ENCODE measurements around the gene PLXNA3. TPM values are rescaled to one million over a fixed set of nuclear protein-coding genes. Genes with fewer than 3 reads are reported as not detected.
"Not testable (repeated sequence)": the region's sequence is repeated elsewhere in the genome, so short reads cannot be mapped to it uniquely, and the experiment has no call there.

PLXNA3 gene
- total RNA-seq, 1 experiment from 2014 or later = 1.9 TPM

DNA sequence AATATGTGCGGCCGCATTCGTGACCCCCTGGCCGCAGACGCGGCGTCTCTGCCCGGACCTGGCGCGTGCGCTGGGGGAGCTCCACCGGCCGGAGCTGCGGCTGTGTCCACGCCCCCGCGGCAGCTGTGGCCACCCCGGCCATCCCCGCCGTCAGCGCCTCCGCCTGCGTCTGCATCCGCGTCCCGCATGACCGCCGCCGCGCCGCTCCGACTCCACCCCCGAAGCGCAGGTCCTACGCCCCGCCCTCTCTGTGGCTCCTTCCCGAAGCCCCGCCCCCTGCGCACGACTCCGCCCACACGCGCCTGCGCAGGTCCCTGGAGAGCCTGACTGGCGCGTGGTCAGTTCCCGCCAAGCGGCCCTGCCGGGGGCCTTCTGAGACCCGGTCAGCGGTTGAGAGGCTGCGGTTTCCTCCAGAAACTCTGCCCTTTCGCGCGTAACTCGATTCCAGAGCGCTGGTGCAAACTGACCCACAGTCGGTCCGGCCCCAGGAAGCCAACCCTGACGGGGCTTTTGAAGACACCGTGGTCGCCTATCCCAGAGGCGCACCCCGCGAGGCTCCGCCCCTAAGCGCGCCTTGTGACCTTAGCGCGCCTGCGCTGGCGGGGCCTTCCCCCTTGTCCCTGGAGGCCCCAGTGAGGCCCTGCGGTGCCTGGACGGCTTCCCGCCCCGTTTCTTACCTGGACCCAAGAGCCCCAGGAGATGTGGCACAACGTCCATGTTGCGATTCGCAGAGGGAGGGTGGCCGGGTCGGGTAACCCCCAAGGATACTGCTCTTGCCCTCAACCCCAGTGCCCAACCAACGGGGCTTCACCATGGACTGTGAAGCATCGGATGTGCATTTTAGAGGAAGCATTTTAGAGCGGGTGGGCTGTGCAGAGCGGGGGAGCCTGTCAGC, 20.9 kb downstream of the PLXNA3 start, which contains the start of gene LAGE3:
Gene LAGE3, minus strand, starts transcription at position 554 of the 895 bp plus-strand sequence. Its CDS starts 366 bp downstream, at position 188.
- DNase-seq (ENCODE audit: low spot score) = peak; percentile 82

DNA sequence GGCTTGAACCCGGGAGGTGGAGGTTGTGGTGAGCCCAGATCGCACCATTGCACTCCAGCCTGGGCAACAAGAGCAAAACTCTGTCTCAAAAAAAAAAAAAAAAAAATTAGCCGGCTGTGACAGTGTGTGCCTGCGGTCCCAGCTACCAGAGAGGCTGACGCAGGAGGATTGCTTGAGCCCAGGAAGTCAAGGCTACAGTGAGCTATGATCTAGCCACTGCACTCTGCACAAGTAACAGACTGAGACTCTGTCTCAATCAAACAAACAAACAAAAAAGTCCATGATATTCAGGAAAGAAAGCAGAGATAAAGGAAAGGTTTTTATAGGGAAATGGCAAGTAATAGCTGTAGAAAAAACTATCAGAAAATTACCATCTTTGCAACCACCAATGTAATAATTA, 23.1 kb downstream of the PLXNA3 start:
- no peak for DNase-seq (ENCODE audit: low spot score)

DNA sequence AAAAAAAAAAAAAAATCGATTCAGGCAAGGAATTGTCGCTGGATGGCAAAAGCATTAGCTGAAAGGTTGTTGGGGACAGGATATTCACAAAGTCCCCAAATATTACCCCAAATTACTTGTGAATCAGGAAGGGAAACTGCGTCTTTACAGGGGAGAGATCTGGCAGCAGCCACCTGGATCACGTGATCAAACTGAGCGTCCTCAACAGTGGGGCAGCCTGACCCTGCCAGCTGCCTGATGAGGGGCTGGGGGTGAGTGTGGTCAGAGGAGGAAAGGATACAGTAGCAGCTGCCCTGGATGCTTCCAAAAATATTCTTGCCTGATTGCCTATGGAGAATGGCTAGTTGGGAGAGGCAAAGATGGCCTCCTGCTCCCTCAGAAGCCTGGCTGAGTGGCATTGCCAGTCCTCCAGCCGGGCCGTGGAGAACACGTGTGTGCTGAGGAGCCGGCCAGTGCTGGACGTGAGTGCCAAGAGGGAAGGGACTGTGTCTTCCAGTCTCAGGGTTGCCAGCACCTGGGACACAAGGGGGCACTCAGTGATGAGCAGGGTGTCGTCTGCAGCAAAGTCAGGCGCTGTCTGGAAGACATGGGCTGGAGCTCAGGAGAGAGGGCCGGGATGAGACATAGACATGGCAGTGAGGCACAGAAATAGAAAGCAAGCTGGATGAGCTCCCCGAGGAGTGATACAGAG, 24.0 kb downstream of the PLXNA3 start:
- no peak for DNase-seq (ENCODE audit: low spot score)

DNA sequence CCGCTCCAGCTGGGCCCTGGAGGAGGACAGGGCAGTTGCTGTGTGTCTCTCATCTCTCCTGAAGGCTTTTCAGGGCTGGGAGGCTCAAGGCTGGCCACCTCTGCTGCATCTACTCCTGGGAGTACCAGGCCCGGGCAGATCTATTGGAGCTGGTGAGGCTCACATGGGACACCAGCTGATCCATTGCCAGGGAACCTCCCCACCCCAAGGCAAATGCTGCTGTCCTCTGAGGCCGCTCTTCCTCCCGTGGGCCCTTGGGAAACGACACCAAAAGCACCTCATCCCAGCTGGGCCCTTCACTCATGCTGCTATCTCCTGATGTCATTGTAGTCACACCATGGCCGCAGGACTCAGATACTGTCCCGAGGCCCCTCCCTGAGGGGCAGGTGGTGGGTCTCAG, 24.7 kb downstream of the PLXNA3 start:
- no peak for DNase-seq (ENCODE audit: low spot score)

DNA sequence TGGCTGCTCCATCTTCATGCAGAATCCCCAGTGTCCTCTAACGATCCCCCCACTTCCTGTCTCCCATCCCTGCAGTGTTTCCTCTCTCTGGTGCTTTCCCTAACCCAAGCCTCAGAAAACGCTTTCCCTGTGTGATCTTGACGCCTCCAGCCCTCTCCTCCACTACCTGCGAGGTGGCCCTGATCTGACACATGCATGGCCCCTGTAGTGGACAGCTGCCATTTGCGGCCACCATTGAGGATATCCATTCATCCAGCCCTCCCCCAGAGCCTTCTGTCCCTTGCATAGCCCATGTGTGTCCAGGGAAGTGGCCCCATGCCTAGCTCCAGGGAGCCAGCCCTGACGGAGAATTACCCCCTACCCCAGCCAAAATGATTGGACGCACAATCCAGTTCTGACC, 25.2 kb downstream of the PLXNA3 start:
- DNase-seq (ENCODE audit: low spot score) = no peak

DNA sequence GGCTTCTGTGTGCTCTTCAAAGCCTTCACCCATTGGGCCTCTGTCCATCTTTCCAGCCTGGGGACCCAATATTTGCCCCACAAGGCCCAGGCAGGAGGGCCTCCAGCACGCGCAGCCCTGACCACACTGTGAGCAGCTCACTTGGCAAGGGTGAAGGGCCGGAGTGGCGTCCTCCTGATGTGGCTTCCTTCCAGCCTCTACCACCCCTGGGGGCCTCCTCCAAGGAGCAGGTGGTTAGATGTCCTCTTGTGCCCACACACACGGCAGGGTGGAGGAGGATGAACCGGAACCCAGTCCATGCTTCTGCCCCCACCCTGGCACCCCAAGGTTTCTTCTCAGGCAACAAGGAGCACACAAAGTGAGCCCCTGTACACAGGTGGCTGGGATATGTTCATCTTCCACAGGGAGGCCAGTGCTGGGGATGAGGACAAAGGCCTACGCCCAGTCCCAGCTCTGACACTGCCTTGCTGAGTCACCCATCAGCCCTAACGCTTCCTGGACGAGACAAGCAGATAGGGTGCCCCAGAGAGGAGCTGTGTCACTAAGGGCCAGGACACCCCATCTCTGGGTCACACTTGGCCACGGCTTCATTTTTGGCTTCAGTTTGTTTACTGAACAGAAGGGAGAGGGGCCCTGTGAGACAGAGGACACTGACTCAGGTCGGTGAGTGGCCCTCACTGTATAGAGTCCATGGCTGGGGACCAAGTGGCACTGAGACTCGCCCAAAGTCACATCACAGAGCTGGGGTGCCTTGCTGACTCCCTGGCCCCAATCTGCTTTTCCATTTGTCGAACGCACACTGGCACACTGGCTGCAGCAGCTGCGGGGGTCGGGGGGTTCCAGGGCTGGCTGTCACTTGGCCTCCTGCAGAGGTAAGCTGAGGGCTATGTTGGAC, 26.4 kb downstream of the PLXNA3 start:
- no peak for DNase-seq (ENCODE audit: low spot score)

DNA sequence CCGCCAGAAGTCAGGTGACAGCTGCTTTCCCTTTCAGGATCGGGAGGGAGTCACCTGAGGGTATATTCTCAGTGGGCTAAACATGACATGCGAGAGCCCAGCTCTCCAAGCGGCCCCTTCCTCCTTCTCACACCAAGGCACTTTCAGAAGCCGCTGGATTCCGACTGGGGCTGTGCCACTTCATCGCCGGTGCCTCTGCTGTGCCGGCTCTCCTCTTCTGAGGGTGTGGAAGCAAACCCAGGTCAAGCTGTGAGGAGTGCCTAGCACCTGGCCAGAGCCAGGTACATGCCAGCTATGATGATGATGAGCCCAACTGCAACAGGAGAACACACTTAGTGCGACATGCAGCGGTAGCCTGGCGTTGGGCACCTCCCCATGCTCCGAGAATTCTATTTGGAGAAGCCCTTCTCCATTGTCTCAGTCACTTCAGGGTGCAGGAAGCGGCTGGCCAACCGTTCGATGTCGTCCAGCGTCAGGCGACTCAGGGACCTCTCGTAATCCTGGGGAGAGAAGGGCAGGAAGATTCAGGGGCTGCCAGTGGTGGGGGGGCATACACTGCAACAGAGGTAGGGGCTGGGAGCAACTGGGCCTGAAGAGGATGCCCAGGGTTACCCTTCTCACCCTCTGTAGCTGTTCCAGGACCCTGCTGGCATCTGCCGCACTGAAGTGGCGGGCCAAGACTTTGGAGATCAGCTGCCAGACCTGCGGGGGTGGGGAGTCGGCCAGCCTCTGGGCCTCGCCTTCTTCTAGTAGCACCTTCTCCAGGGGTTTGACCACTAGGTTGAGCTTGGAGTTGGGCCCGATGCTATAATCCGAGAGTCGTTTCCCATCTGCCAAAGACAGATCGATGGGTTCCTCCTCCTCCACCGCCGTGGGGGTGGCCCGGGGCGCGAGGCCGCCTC, 27.3 kb downstream of the PLXNA3 start:
- no peak for DNase-seq (ENCODE audit: low spot score)

DNA sequence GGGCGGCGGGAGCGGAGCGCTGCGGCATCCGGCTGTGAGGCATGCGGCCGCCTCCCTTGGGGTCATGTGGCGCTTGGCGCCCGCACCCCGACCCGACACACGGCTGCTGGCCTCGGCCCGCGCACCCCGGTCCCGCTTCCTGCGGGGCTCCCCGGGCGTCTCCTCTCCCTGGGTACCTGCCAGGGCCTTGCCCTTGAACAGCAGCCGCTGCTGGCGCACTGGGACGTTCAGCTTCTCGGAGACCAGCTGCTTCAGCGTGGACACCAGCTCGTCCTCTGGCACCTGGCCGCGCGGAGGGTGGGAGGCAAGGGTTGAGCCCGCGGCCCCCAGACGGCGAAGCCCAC, 27.9 kb downstream of the PLXNA3 start:
- no peak for DNase-seq (ENCODE audit: low spot score)

DNA sequence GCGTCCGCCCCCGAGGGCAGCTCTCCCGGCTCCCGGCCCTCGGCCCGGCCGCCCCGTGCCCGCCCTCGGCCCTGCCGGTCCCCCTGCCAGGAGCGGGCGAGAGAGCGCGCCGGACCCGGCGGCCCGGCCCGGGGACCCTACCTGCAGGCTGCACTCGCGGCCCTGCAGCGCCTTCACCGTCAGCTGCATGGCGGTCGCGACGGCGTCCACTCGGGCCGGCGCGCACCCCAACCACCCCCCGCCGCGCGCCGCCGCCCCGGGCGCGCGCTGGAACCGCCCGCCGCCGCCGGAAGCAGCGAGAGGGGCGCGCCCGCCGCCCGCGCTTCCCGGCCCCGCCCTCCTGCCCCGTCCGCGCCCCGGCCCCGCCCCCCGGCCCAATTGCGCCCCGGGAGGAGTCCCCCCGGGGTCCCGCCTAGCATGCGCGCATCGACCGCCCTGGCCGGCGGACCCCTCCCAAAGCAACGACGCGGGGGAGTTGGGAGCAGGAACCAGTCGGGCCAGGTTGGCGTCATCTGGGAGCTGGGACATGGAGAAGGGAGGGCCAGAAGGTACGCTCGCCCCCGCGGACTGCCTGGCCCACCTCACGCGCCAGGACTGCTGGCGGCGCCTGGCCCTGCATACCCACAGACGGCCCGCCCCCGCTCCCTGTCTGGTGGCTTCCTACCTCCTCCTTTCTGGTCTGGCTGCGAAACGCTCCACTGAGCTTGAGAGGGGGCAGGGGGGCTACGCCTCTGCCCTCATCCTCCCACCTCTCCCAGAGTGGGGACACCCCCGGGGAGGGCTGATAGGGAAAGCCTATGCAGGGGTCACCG, 28.5 kb downstream of the PLXNA3 start, which contains the start of gene UBL4A:
Gene UBL4A, minus strand, starts transcription at position 220 of the 812 bp plus-strand sequence. Its CDS starts 31 bp downstream, at position 189.
- peak; percentile 50 for DNase-seq (ENCODE audit: low spot score)

DNA sequence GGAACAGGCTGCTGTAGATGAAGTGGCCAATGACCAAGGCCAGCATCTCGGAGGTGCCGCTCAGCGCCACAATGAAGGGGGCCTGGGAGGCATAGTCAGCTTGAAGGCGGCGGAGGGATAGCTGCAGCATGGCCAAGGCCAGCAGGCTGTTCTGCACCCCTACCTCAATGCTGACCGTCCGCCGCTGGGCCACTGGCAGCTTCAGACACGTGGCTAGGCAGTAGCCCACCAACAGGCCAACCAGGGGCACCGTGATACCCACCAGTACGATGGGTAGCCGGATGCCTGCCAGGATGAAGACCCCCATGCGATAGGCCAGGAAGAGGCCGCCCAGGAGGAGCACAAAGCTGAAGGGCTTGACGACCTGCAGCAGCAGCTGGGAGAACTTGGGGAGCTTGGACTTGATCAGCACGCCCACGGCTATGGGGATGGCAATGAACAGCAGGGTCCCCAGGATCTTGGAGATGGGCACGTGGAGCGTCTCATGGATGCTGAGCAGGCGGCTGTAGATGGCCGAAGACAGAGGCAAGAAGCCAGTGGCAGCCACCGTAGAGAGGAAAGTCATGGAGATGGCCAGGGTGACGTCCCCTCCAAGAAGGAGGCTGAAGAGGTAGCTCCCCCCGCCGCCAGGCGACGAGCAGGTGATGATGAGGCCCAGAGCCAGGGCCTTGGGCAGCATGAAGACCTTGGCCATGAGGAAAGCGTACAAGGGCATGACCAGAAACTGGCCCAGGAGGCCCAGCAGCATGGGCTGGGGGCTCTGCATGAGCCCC, 29.6 kb downstream of the PLXNA3 start:
- no peak for DNase-seq (ENCODE audit: low spot score)

DNA sequence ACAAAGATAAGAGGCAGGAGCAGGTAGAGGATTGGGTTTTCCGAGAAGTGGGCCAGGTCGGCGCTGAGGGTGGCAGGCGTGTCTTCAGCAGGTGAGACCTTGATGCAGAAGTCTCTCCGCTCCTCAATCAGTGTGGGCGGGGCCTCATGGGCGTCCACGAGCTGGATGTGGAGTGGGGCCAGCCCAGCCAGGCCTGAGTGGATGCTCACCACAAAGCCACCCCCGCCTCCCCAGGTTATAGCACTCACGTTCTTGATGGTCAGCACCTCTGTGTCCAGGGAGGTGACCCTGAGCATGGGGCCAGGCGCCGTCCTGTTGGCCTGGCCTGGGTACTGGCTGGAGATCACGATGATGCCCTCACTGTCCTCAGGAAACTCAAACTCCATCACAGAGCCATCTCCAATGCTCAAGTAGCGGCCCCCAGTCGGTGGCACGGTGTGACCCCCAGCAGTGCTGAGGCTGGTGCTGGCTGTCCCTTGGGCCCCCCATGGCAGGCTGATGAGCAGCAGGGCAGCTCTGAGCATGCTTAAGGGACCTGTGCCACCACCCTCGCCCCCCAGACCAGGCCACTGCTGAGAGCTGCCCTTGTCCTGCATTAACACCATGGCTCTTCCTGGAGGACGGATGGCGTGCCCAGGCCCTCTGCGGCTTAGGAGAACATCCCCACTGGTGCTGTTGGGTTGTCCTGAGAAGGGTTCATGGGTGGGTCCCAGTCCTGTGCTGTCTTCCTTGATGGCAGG, 30.4 kb downstream of the PLXNA3 start:
- no peak for DNase-seq (ENCODE audit: low spot score)

DNA sequence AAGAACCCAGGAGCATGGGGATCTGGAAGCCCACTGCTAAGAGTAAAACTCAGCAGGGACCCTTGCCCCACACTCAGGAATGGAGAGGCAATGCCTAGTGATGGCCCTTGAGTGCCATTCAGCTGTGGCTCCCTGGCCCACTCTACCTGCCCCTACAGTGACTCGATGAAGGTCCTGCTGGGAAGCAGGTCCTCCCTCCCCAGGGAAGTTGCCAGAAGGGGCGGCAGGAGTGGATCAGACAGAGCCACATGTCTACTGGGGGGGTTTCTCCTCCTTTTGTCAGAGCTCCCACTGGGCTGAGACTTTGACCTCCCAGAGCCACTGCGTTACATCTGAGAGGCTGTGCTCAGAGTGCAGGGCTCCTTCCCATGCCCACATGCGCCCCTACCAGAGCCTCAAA, 31.1 kb downstream of the PLXNA3 start:
- no peak for DNase-seq (ENCODE audit: low spot score)

DNA sequence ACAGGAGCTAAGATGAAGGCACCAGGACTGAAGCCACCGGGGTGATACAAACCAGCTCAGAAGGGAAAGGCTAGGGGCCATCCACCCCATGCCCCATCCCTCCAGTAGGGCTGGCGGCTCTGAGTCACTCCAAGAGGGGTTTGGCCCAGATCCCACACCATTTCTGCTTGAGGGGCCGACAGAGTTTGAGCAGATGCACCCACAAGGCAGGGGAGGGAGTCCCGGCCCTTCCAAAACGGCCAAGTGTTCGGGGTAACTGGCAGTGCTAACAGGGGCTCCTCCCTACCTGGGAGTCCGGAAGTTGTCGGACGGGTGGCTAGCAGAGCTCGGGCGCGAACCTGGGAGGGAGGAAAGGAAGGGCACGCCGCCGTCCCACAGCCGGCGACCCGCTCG, 31.9 kb downstream of the PLXNA3 start:
- no peak for DNase-seq (ENCODE audit: low spot score)

DNA sequence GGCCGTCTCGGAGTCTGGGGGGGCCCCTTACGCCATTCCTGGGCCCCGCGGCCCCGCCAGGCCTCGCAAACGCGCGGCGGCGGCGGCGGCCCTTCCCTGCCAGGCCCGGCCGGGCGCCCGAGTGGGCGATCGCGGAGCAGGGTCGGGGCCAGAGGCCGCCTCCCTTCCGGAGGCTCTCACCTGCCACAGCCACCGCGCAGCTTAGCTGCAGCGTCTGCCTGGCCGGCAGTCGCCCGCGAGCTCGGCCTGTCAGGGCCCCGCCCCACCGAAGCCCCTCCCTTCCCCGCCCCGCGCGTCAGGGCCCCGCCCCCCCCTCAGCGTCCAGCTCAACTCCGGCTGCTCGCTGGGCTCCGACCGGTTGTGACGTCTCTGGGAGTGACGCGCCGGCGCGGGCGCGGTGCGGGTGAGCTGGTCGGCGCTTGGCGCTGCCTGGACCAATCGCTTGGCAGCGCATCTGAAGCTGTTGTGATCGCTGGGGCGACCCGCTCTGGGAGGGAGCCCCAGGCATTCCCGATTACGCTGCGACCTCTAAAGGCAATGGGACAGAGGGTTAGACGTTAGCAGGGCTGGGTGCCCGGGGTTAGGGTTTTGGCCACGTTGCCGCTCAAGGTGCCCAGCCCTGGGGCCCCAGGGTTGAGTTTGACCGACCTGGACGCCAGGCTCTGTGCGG, 32.5 kb downstream of the PLXNA3 start, which contains the start of gene SLC10A3:
Gene SLC10A3, minus strand, starts transcription at position 216 of the 670 bp plus-strand sequence. CDS start 1,689 bp downstream, outside the sequence.
- peak; percentile 93 for DNase-seq (ENCODE audit: low spot score)

DNA sequence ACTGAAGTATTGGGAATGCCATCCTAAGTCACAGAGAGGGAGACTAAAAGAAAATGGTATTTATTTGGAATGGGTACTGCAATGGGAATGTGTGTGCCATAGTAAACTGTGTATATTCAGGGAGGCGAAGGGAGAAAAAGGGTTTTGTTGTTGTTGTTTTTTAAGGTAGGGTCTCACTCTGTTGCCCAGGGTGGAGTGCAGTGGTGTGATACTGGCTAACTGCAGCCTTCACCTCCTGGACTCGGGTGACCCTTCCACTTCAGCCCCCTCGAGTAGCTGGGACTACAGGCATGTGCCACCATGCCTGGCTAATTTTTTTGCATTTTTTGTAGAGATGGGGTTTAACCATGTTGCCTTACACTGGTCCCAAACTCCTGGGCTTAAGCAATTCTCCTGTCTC, 36.6 kb downstream of the PLXNA3 start:
- DNase-seq (ENCODE audit: low spot score) = no peak

DNA sequence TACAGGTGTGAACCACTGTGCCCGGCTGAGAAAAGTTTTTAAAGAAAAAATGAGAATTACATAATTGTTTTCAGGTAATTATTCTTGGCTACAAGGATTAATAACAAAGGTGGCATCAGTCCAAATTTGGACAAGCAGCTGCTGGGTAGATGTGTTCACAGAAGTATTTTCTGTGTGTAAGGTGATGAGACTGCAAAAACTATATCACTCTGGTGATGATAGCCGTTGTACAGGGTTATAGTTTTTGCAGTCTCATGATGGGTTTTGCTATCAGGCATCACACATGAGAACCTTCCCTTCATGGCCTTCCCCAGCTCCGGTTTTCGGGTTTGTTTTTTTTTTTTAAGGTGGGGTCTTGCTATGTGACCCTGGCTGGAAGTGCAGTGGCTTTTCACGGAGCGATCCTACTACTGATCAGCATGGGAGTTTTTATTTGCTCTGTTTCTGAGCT, 37.4 kb downstream of the PLXNA3 start:
- no peak for DNase-seq (ENCODE audit: low spot score)

DNA sequence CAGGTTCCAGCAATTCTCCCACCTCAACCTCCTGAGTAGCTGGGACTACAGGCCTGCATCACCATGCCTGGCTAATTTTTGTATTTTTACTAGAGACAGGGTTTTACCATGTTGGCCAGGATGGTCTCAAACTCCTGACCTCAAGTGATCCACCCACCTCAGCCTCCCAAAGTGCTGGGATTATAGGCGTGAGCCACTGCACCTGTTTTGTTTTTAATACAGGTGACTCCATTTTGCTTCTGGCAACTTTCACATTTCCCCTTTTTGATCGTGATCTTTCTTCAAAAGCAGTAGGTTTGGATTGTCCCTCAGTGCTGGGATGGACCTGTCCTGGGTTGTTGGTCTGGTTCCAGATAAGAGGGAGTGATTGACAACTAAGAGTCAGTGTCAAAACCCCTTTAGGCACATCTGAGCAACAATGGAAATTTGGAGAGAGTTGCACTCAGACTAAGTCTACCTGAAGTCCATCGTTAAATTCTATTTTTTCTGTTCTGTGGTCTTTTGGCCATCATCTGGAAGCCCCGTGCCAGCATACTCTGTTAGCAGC, 38.6 kb downstream of the PLXNA3 start:
- not testable (repeated sequence) for DNase-seq (ENCODE audit: low spot score)
